AG04449 (cell line): ENCODE results near the gene SLC5A2.
A peak's percentile ranks its signal among the peaks of the same experiment; 100 is the strongest.

Experiments used
- CTCF ChIA-PET: fragments of 350-600 bp; formaldehyde crosslinking; extraction: SDS; loops from one replicate; lab custom pipeline; 2021; ENCODE audit warnings: antibody characterized with exemption; lab: Yijun Ruan, JAX
- POLR2A ChIA-PET: fragments of 400-600, 350-600 bp; formaldehyde crosslinking; extraction: SDS; loops from one replicate; lab custom pipeline; 2020; ENCODE audit warnings: antibody characterized with exemption, inconsistent platforms; lab: Yijun Ruan, JAX
- DNase-seq: peaks from one replicate; pipeline ENCODE4 v3.0.0-alpha.2; 2010; ENCODE audit warnings: low read depth, low spot score
- H3K4me3 ChIP-seq: 2 replicates; pipeline ENCODE4 v1.5.1; 2011; ENCODE audit warnings: low read depth, mild to moderate bottlenecking, control low read depth, low read length
- TF ChIP-seq, protein P1 (sequence below): IDR thresholded peaks from one replicate; pipeline ENCODE4 v1.5.1; 2011; ENCODE audit warnings: mild to moderate bottlenecking, moderate library complexity, low read length, control low read depth, inconsistent platforms; ENCODE audit not compliant: insufficient read depth; ENCODE audit errors: missing control alignments

Gene SLC5A2

DNA sequence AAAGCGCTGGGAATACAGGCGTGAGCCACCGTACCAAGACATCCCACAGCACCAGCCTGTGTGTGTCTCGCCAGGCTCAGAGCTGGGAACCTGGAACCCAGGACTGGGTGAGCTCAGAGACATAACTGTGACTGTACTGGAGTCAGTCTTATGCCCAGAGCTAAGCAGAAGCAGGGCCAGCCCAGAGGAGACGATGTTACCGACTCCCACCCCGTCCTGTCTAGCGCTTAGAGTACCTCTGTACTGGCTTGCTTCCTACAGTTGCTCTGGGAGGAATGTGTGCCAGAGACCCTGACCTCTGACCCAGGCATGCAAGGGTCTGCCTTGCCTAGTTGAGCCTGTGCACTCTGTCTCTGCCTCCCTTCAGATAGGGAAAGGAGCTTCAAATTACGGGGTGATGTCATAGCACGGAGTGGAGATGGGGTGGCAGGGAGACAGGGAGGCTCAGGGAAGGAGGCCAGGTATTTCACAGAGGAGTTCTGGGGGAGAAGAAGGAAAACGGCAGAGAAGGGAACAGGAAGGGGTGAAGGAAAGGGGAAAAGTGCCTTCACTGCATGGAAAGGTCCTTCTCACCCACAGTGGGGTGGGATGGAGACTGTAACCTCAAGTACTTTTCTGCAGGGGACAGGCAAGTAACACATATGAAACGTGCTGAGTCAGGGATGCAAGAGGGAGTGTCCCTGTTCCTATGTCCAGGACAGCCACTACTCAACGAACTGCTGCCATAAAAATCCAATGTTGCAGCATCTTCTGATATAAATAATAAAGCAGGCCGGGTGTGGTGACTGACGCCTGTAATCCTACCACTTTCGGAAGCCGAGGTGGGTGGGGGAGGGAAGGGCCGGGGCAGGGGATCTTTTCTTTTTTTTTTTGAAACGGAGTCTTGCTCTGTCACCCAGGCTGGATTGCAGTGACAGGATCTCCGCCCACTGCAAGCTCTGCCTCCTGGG, 29.4 kb upstream of the SLC5A2 start:
- ChIA-PET CTCF (interaction anchor here (0.5 to 11.7 kb wide), 7 partner anchors 7 to 469 kb away, joined by 3 to 134 read pairs (median 5); partner anchors contain the start of genes HSD3B7 and ZNF843), POLR2A (interaction anchor here (0.5 to 2.3 kb wide), 5 partner anchors 10 to 409 kb away, joined by 3 to 15 read pairs (median 3); partner anchors contain the start of genes FUS, KAT8 and ZNF843)
- DNase-seq, result no peak
- no peak overlapping the region for H3K4me3 ChIP-seq
- TF ChIP-seq, protein P1, sequence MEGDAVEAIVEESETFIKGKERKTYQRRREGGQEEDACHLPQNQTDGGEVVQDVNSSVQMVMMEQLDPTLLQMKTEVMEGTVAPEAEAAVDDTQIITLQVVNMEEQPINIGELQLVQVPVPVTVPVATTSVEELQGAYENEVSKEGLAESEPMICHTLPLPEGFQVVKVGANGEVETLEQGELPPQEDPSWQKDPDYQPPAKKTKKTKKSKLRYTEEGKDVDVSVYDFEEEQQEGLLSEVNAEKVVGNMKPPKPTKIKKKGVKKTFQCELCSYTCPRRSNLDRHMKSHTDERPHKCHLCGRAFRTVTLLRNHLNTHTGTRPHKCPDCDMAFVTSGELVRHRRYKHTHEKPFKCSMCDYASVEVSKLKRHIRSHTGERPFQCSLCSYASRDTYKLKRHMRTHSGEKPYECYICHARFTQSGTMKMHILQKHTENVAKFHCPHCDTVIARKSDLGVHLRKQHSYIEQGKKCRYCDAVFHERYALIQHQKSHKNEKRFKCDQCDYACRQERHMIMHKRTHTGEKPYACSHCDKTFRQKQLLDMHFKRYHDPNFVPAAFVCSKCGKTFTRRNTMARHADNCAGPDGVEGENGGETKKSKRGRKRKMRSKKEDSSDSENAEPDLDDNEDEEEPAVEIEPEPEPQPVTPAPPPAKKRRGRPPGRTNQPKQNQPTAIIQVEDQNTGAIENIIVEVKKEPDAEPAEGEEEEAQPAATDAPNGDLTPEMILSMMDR, result no peak

DNA sequence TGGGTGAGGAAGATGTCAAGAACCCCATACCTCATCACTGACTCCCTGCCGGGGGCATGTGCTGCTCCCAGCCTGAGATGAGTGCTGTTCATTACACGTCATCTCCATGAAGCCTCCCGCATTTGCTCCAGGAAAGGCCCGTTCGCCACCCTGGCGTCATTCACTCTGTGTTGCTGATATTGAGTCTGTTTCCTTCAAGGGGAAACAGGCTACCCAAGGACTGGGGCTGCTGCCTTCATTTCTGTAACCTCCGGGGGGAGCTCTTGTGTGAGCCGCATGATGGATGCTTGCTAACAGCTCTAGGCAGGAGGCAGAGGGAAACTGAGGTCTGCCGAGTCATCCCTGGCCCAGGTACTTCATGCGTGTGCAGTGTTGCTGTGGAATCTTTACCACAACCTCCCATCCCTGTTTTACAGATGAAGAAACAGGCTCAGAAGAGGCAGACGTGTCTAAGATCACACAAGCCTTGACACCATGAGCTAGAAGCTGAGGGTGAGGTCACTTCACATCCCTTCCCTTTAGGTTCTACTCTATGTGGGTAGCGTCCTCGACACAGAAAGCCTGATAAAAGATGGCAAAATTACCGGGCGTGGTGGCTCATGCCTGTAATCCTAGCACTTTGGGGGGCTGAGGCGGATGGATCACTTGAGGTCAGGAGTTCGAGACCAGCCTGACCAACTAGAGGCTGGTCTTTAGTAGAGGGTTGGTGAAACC, 27.2 kb upstream of the SLC5A2 start:
- POLR2A ChIA-PET, result interaction anchor here (2.2 kb wide), 1 partner anchor 276 kb away, joined by 6 read pairs; the partner anchor contains the start of gene FUS
- CTCF ChIA-PET, result interaction anchor here (0.8 to 11.7 kb wide), 5 partner anchors 8 to 502 kb away, joined by 3 to 134 read pairs (median 3); partner anchors contain the start of gene ZNF843
- no peak overlapping the region for H3K4me3 ChIP-seq
- DNase-seq, result no peak
- TF ChIP-seq, protein P1, result peak; percentile 6

DNA sequence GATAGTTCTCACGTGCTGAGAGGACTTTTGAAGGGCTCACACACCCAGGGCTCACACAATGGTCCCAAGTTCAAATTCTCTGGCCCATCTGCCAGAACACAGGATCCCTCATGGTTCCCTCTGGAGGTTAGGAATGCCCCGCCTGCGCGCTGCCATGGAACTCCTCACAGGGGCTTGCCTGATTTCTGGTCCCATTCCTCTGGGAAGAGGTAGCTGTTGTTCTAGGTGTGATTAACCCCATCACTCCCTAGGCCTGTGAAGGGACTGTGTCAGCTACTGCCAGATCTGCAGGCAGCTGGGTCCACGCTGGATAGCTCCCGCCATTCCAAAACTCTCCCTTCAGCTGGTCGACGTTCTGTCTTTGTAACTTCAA, 25.9 kb upstream of the SLC5A2 start:
- H3K4me3 ChIP-seq, result no peak overlapping the region; the same call in 1 of the 2 replicates
- TF ChIP-seq, protein P1, result no peak
- POLR2A ChIA-PET, result interaction anchor here (0.8 to 3.8 kb wide), 2 partner anchors 256 to 277 kb away, joined by 3 to 25 read pairs; partner anchors contain the start of gene FUS
- no peak for DNase-seq
- CTCF ChIA-PET, result interaction anchor here (1.1 to 11.7 kb wide), 7 partner anchors 9 to 503 kb away, joined by 3 to 134 read pairs (median 4); partner anchors contain the start of gene ZNF843

DNA sequence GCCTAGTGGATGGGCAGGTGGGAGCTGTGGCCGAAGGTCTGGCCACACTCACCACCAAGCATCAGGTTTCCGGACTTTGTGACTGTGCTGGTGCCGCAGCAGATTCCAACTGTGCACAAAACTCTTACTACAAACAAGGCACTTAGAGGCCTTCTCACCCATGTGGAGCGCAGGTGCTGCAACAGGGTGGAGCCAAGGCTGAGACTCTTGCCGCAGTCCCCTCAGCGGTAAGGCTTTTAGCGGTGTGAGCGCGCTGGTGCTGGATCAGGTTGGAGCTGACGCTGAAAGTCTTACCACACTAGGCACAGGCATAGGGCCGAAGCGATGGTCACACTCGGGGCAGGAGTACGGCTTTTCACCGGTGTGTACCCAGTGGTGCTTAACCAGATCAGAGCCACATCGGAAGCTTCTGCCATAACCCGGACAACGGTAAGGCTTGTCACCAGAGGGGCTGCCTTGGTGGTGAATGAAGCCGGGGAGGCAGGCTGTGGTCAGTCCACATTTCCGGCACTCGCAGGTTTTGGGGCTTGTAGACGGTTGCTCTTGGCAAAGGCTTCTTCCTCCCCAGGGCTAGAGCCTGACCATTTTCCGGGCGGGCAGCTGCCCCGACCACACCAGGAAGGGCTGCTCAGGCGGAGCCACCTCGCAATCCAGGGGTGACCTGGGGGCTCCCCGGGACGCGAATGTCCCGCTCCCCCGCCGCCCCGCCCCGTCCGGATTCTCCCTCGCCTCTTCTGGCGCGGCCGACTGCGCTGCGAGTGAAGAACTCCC, 24.7 kb upstream of the SLC5A2 start:
- TF ChIP-seq, protein P1, result no peak
- ChIA-PET POLR2A (interaction anchor here (0.9 to 3.8 kb wide), 6 partner anchors 14 to 278 kb away, joined by 3 to 25 read pairs (median 6); partner anchors contain the start of genes FUS, RUSF1, SLC5A2 and TGFB1I1), CTCF (interaction anchor here (0.6 to 11.7 kb wide), 15 partner anchors 12 to 504 kb away, joined by 3 to 134 read pairs (median 4); partner anchors contain the start of genes TGFB1I1, ZNF267 and ZNF843)
- peak overlapping the region; percentile 60 for H3K4me3 ChIP-seq
- DNase-seq, result no peak

- DNase-seq, result peak; percentile 90
- ChIA-PET POLR2A (interaction anchor here (0.9 to 3.8 kb wide), 9 partner anchors 12 to 341 kb away, joined by 3 to 25 read pairs (median 6); partner anchors contain the start of genes FUS, KAT8, RUSF1 and SLC5A2), CTCF (interaction anchor here (0.6 to 11.7 kb wide), 21 partner anchors 9 to 505 kb away, joined by 3 to 134 read pairs (median 5); partner anchors contain the start of genes HSD3B7, TGFB1I1, TRIM72 and ZNF267)
- peak within 1 kb of the TSS; percentile 64 for H3K4me3 ChIP-seq
- TF ChIP-seq, protein P1, result peak; percentile 79
These were observed 23.9 kb upstream of the SLC5A2 start, which contains the start of gene ARMC5 for GRCh38 chr16:31458844-31459686. Gene ARMC5, plus strand, starts transcription at chr16:31459501. Its CDS starts 24 bp downstream, at chr16:31459525.
